Upper lobe of right lung (tissue), 1 donor: Measurements from ENCODE around the gene ADAMTS2. TPM values are rescaled to one million over a fixed set of nuclear protein-coding genes. Genes with fewer than 3 reads are reported as not detected.

Experiments
- ATAC-seq: fragments of 200-7000 bp; cut with Tn5 transposase; one replicate; pipeline ENCODE4 v1.9.1; 2020; ENCODE audit warnings: mild to moderate bottlenecking, moderate library complexity
- DNase-seq: peaks from one replicate; pipeline ENCODE4 v3.0.0-alpha.2; 2020
- H3K27ac ChIP-seq: fragments of 200-600 bp; one replicate; pipeline ENCODE4 v1.8.0; 2022
- H3K27me3 ChIP-seq: fragments of 200-600 bp; one replicate; pipeline ENCODE4 v1.8.0; 2022; ENCODE audit warnings: mild to moderate bottlenecking
- H3K36me3 ChIP-seq: fragments of 200-600 bp; one replicate; pipeline ENCODE4 v1.8.0; 2022
- H3K4me1 ChIP-seq: fragments of 200-600 bp; one replicate; pipeline ENCODE4 v1.8.0; 2022
- H3K4me3 ChIP-seq: fragments of 200-600 bp; one replicate; pipeline ENCODE4 v1.8.0; 2022; ENCODE audit warnings: mild to moderate bottlenecking
- H3K9me3 ChIP-seq: fragments of 200-600 bp; one replicate; pipeline ENCODE4 v1.8.0; 2022
- intact Hi-C: fragments of 100-400 bp; cut with DNase I; formaldehyde crosslinking; loops from one replicate; pipeline ENCODE4 v1.11.0; 2022
- total RNA-seq: library from RNA; stranded (reverse); fragmentation: NEBNext Ultra II Directional; extraction: Animal tissue kit (Norgen Biotek cat#: 25700); gene quantifications from one replicate; pipeline ENCODE4 v1.2.1, GENCODE V29; 2021
- TF ChIP-seq, protein P1 (sequence below): fragments of 200-600 bp; IDR thresholded peaks from one replicate; pipeline ENCODE4 v1.8.0; 2022; ENCODE audit warnings: antibody characterized with exemption
- donor health status: DM: no; HTN: yes; CAD: no; lungs with severe emphysema.

ADAMTS2 gene
- total RNA-seq, 1 donor from 2014 or later, result 16.4 TPM

DNA sequence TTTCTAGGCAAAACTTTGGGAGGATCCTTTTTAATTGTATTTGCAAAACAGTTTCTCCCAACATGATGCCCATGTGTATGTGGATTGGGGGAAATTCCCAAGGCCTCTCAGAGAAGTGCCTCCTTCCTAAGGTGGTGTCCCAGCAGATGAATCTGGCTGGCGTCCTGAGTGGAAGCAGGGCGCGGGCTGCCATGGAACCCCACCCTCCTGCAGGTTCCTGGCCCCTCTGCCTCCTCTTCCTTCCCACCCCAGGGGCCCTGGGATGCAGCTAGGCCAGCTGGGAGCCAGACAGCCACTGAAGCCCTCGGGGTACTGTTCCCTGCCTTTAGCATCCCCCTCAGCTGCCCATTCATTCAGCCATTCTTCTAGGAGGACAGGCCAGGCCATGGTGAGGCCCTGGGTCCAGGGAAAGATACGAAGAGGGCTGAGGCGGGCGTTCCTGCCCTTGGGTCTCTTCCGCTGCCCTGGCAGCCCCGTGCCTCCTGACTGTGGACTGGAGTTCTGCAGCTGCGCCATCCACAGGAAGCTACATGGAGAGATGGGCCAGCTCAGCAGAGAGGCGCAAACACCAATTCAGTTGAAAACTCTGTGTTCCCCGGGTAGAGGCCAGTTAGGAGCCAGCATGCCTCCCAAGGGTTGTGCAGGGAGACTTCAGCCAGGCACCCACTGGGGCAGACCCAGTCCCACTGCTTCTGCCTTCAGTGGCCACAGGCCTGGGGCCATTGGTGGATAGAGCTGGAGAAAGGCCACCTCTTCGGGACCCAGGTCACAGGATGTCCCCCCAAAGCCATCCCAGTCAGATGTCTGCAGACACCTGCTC lies 36.5 kb downstream of the ADAMTS2 start:
- Histone ChIP-seq H3K4me3 (no peak overlapping the region), H3K27me3 (no peaks in the 10 kb centered on the region), H3K36me3 (no peaks in the 10 kb centered on the region), H3K27ac (no peak overlapping the region), H3K4me1 (no peaks in the 10 kb centered on the region), H3K9me3 (no peaks in the 10 kb centered on the region)
- intact Hi-C loops, result no loop called here
- ATAC-seq (no peak), DNase-seq (peak; percentile 48)
- TF ChIP-seq, protein P1, sequence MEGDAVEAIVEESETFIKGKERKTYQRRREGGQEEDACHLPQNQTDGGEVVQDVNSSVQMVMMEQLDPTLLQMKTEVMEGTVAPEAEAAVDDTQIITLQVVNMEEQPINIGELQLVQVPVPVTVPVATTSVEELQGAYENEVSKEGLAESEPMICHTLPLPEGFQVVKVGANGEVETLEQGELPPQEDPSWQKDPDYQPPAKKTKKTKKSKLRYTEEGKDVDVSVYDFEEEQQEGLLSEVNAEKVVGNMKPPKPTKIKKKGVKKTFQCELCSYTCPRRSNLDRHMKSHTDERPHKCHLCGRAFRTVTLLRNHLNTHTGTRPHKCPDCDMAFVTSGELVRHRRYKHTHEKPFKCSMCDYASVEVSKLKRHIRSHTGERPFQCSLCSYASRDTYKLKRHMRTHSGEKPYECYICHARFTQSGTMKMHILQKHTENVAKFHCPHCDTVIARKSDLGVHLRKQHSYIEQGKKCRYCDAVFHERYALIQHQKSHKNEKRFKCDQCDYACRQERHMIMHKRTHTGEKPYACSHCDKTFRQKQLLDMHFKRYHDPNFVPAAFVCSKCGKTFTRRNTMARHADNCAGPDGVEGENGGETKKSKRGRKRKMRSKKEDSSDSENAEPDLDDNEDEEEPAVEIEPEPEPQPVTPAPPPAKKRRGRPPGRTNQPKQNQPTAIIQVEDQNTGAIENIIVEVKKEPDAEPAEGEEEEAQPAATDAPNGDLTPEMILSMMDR, result no peak

DNA sequence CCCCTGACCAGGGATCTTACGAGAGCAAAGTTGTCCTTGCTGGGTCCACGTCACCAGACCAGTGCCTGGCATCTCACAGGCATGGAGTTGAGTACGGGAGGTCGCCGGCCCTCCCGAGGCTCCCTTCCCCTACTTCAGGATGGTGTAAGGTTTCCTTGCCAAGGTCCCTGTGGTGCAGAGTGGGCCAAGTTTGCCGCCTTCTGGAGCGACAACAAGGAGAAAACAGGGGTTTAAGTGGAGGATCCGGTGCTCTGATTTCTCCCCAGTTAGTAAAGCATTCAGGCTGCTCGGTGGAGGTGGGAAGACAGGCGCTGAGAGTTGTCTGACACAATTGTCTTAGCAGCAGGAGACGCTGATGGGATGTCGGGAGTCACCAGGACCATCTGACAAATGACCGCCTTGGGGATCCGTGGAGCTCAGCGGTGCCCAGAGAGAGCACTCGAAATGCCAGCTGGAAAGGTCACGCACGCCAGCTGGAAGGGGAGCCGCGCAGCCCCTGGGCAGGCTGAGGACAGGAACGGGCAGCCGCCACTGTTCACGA lies 37.3 kb downstream of the ADAMTS2 start:
- H3K4me3 ChIP-seq, result no peak overlapping the region
- TF ChIP-seq, protein P1, result no peak
- H3K27ac ChIP-seq, result no peak overlapping the region
- no peaks in the 10 kb centered on the region for H3K9me3 ChIP-seq
- no peaks in the 10 kb centered on the region for H3K36me3 ChIP-seq
- DNase-seq (peak; percentile 47), ATAC-seq (no peak)
- intact Hi-C loops, result no loop called here
- H3K4me1 ChIP-seq, result no peaks in the 10 kb centered on the region
- no peaks in the 10 kb centered on the region for H3K27me3 ChIP-seq

DNA sequence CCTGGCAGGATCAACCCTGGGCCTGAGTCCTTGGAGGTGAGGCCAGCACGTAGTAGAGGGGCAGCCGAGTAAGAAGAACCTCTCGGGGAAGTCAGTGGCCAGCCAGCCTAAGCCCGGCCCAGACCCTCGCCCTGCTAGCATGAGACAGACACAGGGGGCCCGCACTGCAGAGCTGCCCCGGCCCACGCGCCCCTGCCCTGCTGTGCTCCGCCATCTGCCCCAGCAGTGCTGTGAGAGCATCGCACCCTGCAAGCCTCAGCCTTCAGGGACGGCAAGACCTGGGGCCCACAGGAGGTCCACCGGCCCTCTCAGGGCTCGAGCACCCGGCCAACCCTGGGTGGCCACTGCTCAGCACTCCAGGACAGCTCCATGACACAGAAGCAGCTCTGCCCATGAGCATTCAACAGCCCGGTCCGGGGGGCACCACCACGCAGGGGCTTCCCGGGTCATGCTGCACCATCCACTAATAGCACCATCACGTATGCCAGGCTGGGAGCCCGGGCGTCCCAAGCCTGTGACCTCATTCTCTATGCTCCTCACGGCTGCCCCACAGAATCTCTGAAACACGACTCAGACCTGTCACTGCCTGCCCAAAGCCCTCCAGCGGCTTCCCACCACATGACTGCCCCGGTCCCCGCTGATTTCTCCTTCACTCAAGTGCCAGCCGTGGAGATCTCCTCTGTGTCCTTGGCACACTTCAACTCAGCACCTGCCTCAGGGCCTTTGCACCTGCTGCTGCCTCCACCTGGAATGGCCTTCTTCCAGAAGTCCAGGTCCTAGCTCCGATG lies 38.1 kb downstream of the ADAMTS2 start:
- no peaks in the 10 kb centered on the region for H3K36me3 ChIP-seq
- intact Hi-C loops, result no loop called here
- H3K27me3 ChIP-seq, result no peaks in the 10 kb centered on the region
- no peak overlapping the region for H3K27ac ChIP-seq
- DNase-seq (peak; percentile 32), ATAC-seq (peak; percentile 8)
- H3K4me1 ChIP-seq, result no peaks in the 10 kb centered on the region
- H3K4me3 ChIP-seq, result no peak overlapping the region
- TF ChIP-seq, protein P1, result no peak
- H3K9me3 ChIP-seq, result no peaks in the 10 kb centered on the region

DNA sequence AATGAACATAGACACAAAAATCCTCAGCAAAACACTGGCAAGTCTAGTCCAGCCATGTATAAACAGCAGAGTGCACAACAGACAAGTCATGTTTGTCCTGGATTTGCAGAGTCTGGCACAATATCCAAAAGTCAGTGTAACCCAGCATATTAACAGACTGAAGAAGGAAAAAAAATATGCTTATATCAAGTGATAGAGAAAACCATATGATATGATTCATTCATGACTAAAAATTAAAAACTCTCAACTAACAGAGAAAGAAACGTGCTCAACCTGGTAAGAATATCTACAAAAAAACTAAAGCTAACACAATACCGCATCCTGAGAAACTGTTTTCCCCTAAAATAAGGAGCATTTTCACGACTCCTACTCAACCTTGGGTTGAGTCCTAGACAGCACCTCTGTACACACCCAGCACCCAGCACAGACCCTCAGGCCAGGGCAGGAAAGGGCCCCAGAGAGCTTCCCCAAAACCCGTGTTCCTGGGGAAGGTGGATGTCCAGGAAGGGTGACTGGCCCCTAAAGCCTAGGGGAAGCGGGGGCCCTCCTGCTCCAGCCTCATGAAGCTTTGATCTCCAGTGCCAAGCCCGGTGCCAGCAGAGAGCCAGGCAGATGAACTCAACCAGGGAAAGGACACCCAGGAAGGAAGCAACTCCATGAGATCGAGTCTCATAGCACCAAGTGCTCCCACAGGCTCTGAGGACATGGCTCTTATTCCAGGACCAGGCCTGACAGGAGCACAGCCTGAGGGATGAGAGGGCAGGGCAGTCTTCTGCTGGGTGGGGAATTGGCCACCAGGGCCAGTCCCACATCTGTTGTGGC lies 38.9 kb downstream of the ADAMTS2 start:
- Histone ChIP-seq H3K27ac (no peak overlapping the region), H3K36me3 (no peaks in the 10 kb centered on the region), H3K4me1 (no peaks in the 10 kb centered on the region), H3K27me3 (no peaks in the 10 kb centered on the region), H3K4me3 (no peak overlapping the region), H3K9me3 (no peaks in the 10 kb centered on the region)
- TF ChIP-seq, protein P1, result no peak
- DNase-seq (peak; percentile 58), ATAC-seq (no peak)
- intact Hi-C loops, result no loop called here

DNA sequence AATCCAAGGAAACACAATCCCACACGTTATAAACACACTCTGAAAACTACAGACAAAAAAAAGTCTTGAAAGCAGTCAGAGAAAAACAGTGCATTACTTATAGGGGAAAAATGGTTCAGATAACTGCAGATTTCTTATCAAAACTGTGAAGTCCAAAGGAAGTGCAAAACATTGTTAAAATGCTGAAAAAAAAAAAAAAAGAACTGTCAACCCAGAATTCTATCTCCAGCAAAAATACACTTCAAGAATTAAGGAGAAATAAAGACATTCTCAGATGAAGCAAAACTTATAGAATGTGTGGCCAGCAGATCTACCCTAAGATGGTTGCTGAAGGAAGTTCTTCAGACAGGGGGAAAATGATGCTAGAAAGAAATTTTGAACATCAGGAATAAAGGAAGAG lies 40.4 kb downstream of the ADAMTS2 start:
- DNase-seq (no peak), ATAC-seq (no peak)
- TF ChIP-seq, protein P1, result no peak
- Histone ChIP-seq H3K36me3 (no peaks in the 10 kb centered on the region), H3K9me3 (no peaks in the 10 kb centered on the region), H3K27me3 (no peaks in the 10 kb centered on the region), H3K4me1 (no peaks in the 10 kb centered on the region), H3K27ac (peak overlapping the region; percentile 17), H3K4me3 (no peak overlapping the region)
- intact Hi-C loops, result no loop called here
